GF-D8 (cell line): ENCODE data around the gene BCL7A.
"Not testable (repeated sequence)": the region's sequence is repeated elsewhere in the genome, so short reads cannot be mapped to it uniquely, and the experiment has no call there.

Experiments
- DNase-seq: peaks from one replicate; lab custom pipeline; 2025; lab: John Stamatoyannopoulos, UW

Gene BCL7A

DNA sequence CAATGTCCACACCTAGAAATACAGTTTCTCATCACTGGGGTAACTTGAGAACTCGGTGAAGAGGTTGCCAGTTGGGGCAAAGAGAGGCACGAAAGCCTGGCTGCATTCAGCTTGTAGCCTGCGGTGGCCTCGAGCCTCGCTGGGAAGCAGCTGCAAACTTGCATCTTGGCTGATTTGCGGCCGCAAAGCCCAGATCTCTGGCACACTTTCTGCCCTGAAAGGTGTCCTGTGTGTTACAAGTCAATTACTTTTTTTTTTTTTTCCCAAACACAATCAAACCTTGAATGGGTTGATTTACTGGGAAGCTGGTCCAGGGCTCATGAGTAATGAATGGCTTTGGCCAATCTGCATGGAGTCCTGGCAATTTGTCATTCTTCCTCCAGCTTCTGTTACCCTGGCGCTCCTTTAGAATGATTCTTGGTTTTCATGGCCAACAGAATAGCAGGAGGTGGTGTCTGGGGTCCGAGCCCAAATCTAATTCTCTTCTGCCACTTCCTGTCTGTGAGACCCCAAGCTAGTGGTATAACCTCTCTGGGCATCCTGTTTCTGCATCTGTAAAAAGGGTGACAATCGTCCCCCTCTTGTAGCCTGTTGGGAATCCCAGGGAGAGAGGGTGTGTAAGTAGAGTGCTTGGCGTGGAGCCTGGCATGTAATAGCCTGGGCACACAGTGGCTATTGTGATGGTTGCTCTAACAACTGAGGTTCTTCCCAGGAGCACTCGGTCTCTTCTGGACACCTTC lies 6.7 kb downstream of the BCL7A start:
- DNase-seq, result no peak

DNA sequence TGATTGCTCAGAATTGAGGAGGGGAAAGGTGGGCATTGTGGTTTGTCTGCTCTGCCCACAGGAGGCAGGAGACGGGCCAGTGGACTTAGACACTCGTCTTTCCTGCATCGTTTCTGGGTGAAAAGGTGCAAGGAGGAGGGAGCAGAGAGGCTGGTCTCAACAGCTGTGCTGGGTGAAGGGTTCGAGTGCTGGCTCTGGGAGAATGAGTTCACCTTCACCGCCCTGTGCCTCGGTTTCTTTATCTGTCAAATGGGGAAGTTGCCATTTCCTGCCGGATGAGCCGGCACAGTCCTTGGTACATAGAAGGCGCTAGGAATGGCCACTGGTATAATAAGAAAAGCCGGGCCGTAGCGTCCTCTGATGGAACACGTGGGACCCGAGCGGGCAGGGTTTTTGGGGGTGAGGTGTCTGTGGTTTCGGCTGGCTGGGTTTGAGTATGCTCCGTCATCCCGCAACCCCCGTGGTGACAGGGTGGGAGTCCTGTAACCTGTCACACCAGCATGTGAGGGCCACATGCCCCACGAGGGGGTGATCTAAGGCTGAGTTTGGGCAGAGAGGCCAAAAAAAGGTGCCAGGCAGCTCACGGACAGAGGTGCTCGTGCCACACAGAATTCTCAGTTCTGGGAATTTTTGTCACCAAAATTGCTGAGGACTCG lies 7.3 kb downstream of the BCL7A start:
- no peak for DNase-seq

DNA sequence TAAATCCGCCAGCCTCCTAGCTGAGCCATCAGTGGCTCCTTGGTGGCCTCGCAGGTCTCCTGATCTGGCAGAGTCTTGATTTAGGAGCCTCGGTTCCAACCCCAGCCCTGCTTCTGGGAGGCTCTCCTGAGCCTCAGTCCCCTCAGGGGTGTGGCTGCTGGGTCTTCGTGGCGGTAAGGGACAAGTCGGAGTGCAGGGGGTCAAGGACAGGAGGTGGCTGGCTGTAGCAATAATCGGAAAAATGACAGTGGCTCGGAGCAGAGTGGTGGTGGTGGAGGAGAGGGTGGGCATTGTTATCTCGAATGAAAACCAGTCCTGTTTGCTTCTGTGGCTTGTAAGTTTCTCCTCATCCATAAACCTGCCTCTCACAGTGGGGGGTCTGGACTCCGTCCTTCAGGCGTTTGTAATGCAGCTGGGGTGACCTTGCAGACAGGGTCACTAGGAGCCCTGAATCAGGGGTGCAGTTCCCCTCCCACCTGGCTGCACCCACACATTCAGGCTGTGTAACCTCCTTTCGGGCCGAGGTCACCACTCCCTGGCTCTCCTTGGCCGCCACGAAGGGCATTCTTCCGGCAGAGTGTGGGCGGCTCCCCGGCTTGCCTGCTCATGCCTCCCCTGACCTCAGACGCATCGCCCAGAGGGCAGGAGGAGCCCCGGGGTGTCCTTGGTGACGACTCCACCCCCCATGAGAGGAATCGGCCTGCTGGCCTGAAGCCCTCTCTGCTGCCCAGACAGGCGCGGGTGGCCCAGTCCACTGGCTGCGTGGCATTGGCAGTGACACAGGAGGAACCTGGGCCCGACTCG lies 8.1 kb downstream of the BCL7A start:
- DNase-seq, result no peak

GRCh38 chr12:122030424-122031035 lies 8.8 kb downstream of the BCL7A start:
- DNase-seq, result no peak

DNA sequence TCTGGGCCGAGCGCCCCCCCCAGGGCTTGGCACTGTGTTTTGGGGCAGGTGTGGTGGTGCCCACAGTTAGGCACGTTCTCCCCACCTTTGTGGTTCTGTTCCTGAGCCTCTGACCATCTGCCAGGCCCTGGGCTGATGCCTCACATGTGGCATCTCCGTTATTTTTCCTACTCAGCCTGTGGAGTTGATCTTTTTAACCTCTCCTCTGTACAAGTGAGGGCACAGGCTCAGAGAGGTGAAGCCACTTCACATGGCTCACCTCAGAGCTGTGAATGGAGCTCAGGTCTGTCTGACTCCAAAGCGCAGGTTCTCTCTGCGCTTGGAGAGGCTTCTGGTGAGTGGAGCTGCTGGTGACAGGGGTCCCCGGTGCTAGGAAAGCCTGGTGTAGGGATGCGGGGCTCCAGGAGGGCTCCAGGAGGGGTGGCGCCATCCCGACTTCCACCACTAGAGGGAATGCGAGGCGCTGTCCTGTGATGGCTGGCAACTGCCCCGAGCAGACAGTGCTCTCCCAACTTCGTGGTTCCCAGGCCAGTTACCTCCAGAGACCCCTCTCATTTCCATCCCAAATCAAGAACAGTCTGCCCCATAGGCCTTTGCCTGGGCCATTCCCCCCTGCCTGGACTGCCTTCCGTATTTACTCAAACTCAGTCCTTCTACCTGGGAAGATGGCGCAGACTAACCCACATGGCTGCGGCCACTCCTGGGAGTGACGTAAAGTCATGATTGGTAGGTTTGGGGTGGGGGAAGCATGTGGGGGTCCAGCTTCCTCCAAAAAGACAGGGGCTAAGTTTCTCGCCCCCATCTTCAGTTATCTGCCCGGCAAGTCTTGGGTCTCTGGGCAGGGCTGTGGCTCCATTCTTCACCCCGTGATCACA lies 9.9 kb downstream of the BCL7A start:
- DNase-seq, result no peak

GRCh38 chr12:122032580-122032979 lies 10.9 kb downstream of the BCL7A start:
- no peak for DNase-seq

DNA sequence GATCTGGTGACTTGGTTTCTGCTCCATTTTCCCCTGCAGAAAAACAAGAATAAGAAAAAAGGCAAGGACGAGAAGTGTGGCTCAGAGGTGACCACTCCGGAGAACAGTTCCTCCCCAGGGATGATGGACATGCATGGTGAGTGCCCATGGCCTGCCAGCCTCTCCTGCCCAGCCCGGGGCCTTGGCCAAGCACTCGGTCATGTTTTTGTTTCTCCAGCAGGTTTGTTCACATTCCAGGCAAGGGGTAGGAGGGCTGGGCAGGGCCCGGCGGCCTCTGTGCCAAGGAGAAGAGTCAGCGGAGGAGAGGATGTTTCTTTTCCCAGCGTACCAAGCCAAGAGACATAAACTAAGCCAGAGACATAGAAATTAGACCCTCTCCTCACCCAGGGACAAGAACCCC lies 13.6 kb downstream of the BCL7A start:
- no peak for DNase-seq

GRCh38 chr12:122036153-122036552 lies 14.5 kb downstream of the BCL7A start:
- DNase-seq, result no peak

- DNase-seq, result no peak
Observed at GRCh38 chr12:122040579-122041386, 19.1 kb downstream of the BCL7A start.

GRCh38 chr12:122041458-122041857 lies 19.8 kb downstream of the BCL7A start:
- not testable (repeated sequence) for DNase-seq

DNA sequence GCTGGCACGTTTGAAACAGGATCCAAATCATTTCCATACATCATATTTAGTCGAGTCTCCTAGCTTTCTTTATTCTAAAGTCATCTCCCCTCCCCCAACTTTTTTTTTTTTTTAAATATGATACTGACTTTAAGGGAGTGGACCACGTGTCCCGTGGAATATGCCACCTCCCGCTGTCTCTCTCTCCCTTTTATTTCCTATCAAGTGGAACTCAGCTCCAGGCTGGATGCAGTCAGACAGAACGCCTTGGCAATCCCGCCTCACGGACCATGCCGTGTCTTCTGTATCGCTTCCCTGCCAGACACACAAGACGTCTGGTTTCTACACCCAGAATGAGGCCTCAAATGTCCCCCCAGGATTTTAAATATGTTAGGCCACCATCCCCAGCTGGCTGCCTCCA lies 21.2 kb downstream of the BCL7A start:
- DNase-seq, result no peak

- no peak for DNase-seq
Observed at GRCh38 chr12:122043476-122043875, 21.8 kb downstream of the BCL7A start.

GRCh38 chr12:122045262-122045661 lies 23.6 kb downstream of the BCL7A start:
- no peak for DNase-seq

GRCh38 chr12:122046145-122046544 lies 24.5 kb downstream of the BCL7A start:
- no peak for DNase-seq

GRCh38 chr12:122048151-122048550 lies 26.5 kb downstream of the BCL7A start:
- no peak for DNase-seq

DNA sequence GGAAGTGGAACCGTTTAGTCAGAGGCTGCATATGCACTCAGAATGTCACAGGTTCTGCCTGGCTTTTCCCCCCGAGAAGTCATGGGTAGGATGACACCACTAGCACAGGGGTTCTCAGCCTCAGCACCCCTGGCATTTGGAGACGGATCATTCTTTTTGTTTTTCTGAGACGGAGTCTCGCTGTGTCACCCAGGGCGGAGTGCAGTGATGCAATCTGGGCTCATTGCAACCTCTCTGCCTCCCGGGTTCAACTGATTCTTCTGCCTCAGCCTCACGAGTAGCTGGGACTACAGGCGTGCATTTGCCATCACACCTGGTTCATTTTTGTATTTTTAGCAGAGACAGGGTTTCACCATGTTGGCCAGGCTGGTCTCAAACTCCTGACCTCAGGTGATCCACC lies 28.1 kb downstream of the BCL7A start:
- no peak for DNase-seq

- DNase-seq, result no peak
Observed at GRCh38 chr12:122050706-122051105, 29.0 kb downstream of the BCL7A start.

GRCh38 chr12:122051231-122051876 lies 29.7 kb downstream of the BCL7A start:
- DNase-seq, result no peak

GRCh38 chr12:122052285-122052684 lies 30.6 kb downstream of the BCL7A start:
- no peak for DNase-seq

- no peak for DNase-seq
Observed at GRCh38 chr12:122054842-122055520, 33.3 kb downstream of the BCL7A start.
